MM.1S (cell line): Measurements from ENCODE around the gene PKD2L1.

Experiments used
- CTCF ChIP-seq: fragments of 300-600 bp; sonication (generic); IDR thresholded peaks from 2 replicates; pipeline ENCODE4 v1.5.1; 2016; ENCODE audit warnings: antibody characterized with exemption, low read length, mixed read lengths
- EZH2 ChIP-seq: fragments of 300-600 bp; sonication (generic); optimal IDR thresholded peaks from 2 replicates; pipeline ENCODE3; 2017; ENCODE audit warnings: low read depth, mild to moderate bottlenecking, antibody characterized with exemption, low read length, mixed read lengths
- EZH2phosphoT487 ChIP-seq: fragments of 300-600 bp; sonication (generic); IDR thresholded peaks from 2 replicates; pipeline ENCODE4 v1.6.1; 2018; ENCODE audit warnings: antibody characterized with exemption, low read length

GRCh38 chr10:100303724-100304319 lies 26.2 kb downstream of the PKD2L1 start:
- TF ChIP-seq CTCF (peak; percentile 75), EZH2 (no peak), EZH2phosphoT487 (no peak)
